Psoas muscle (tissue), 8 donors: ENCODE measurements around the gene DCTN5. TPM values are rescaled to one million over a fixed set of nuclear protein-coding genes. Genes with fewer than 3 reads are reported as not detected.

Source experiments
- ATAC-seq, 4 donors: fragments of 200-7000 bp; cut with Tn5 transposase; one replicate each; pipeline ENCODE4 v1.9.1; 2020; ENCODE audit warnings: moderate library complexity in 3 of 4, mild to moderate bottlenecking in 2 of 4
- DNase-seq, 2 donors: peaks; one replicate each; pipeline ENCODE4 v3.0.0-alpha.2; 2020
- H3K27ac ChIP-seq: fragments of 200-600 bp; one replicate; pipeline ENCODE4 v1.8.0; 2022
- H3K27me3 ChIP-seq, 3 donors: fragments of 200-600 bp in 1 of 3; one replicate each; pipeline versions ENCODE4 v1.6.1 to v1.8.0; 2013 to 2022; ENCODE audit warnings: low read length in 2 of 3, mild to moderate bottlenecking in 2 of 3, moderate library complexity in 1 of 3; ENCODE audit not compliant: insufficient read depth in 3 of 3
- H3K36me3 ChIP-seq, 2 donors: fragments of 200-600 bp in 1 of 2; one replicate each; pipeline versions ENCODE4 v1.6.1 to v1.8.0; 2013 to 2022; ENCODE audit warnings: low read depth in 1 of 2, mild to moderate bottlenecking in 1 of 2, moderate library complexity in 1 of 2; ENCODE audit not compliant: insufficient read depth in 1 of 2
- H3K4me1 ChIP-seq: fragments of 200-600 bp; one replicate; pipeline ENCODE4 v1.8.0; 2022
- H3K4me3 ChIP-seq: fragments of 200-600 bp; one replicate; pipeline ENCODE4 v1.8.0; 2022; ENCODE audit warnings: mild to moderate bottlenecking
- H3K9me3 ChIP-seq: fragments of 200-600 bp; one replicate; pipeline ENCODE4 v1.8.0; 2022
- WGBS, 3 donors: extraction: QIAGEN DNeasy Blood & Tissue Kit; methylation state at CpG; one replicate each; pipeline versions ENCODE4 v1.1.6 to v1.1.7; 2013; 5-methylcytosine and 5-hydroxymethylcytosine counted together
- intact Hi-C, 2 donors: fragments of 100-400 bp; cut with DNase I; formaldehyde crosslinking; loops; one replicate each; pipeline versions ENCODE4 v1.11.0 to v1.14.2; 2022
- polyA plus RNA-seq, 3 donors: library from polyadenylated mRNA; stranded (reverse); fragments of 200-250 nt; gene quantifications; one replicate each; pipeline ENCODE4 v1.2.3, GENCODE V29; 2013
- total RNA-seq, 4 donors: library from RNA; stranded (reverse); fragmentation: NEBNext Ultra II Directional in 2 of 4; extraction: Animal tissue kit (Norgen Biotek cat#: 25700) in 2 of 4; gene quantifications; one replicate each; pipeline versions ENCODE4 v1.2.1 to v1.2.4, GENCODE V29; 2021 to 2023
- TF ChIP-seq, protein P1 (sequence below): fragments of 200-600 bp; IDR thresholded peaks from one replicate; pipeline ENCODE4 v1.8.0; 2022; ENCODE audit warnings: antibody characterized with exemption
- donor health status: healthy with polysubstance abuse.
- donor health status: DM: no; HTN: no; CAD: no; lungs with moderate emphysema.
- donor health status: Bipolar disorder and iron deficiency.
- donor health status: healthy.
- donor health status: DM: yes; HTN: yes; CAD: no.
- donor health status: DM: no; HTN: no; CAD: no.
- donor health status: DM: no; HTN: no; CAD: no.
- donor health status: DM: yes; HTN: yes; CAD: no.

Gene DCTN5
- total and polyA plus RNA-seq, 7 donors, result 17.1 to 47.4 (median 33.2) TPM

DNA sequence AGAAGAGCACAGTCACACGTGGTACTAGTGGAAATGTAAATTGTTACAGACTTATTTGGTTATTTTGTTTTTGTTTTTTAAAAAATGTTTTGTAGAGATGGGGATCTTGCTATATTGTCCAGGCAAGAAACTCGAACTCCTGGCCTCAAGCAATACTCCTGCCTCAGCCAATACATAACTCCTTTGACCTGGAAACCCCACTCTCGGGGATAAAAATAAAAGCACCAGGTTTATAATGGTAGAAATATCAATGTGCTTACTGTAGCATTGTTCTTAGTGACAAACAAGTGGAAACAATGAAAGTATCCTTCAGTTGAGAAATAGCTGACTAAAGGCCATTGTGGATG, 83.5 kb downstream of the DCTN5 start:
- ATAC-seq (no peak), DNase-seq (no peak)
- Histone ChIP-seq H3K36me3 (no peaks in the 10 kb centered on the region), H3K27ac (no peak overlapping the region), H3K9me3 (no peaks in the 10 kb centered on the region), H3K27me3 (no peaks in the 10 kb centered on the region), H3K4me3 (no peak overlapping the region), H3K4me1 (no peaks in the 10 kb centered on the region)
- intact Hi-C loops, result no loop called here
- WGBS, 3 donors, result 64 to 70% (median 67%) methylated on average over 3 of the region's 3 CpGs
- TF ChIP-seq, protein P1, sequence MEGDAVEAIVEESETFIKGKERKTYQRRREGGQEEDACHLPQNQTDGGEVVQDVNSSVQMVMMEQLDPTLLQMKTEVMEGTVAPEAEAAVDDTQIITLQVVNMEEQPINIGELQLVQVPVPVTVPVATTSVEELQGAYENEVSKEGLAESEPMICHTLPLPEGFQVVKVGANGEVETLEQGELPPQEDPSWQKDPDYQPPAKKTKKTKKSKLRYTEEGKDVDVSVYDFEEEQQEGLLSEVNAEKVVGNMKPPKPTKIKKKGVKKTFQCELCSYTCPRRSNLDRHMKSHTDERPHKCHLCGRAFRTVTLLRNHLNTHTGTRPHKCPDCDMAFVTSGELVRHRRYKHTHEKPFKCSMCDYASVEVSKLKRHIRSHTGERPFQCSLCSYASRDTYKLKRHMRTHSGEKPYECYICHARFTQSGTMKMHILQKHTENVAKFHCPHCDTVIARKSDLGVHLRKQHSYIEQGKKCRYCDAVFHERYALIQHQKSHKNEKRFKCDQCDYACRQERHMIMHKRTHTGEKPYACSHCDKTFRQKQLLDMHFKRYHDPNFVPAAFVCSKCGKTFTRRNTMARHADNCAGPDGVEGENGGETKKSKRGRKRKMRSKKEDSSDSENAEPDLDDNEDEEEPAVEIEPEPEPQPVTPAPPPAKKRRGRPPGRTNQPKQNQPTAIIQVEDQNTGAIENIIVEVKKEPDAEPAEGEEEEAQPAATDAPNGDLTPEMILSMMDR, result no peak

DNA sequence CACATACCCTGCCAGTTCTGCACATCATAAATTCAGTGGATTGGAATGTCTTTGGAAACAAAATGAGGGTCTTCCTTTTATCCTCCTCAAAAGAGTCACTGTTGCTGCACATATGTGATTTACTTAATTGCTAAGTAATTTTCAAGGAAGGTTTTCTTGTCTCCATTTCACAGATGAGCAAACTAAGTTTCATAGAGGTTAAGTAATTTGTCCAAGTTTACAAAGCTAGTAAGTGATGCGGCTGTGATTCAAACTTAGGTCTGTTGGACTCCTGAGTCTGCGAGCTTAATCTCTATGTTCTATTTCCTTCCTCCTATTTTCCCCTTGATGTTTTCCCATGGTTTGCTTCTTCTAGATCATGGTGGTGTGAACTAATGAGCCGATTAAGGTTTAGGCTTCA, 85.4 kb downstream of the DCTN5 start:
- DNase-seq (no peak), ATAC-seq (no peak)
- Histone ChIP-seq H3K27me3 (no peaks in the 10 kb centered on the region), H3K27ac (no peak overlapping the region), H3K36me3 (no peaks in the 10 kb centered on the region), H3K4me3 (no peak overlapping the region), H3K9me3 (no peaks in the 10 kb centered on the region), H3K4me1 (no peaks in the 10 kb centered on the region)
- TF ChIP-seq, protein P1, result no peak
- intact Hi-C loops, result no loop called here
- WGBS, 3 donors, result 87 to 95% (median 89%) methylated on average over 3 of the region's 3 CpGs

Other genes with a start within 250 kb of the DCTN5 start
- 1 to 10 TPM; 6.7 to 9.6 (median 9.4) TPM for gene COG7, start 188.3 kb upstream of the DCTN5 start, total RNA-seq
- 10 to 100 TPM in 2 of 3 donors, 1 to 10 TPM in 1; 7.6 to 14.7 (median 10.5) TPM for gene COG7, start 188.3 kb upstream of the DCTN5 start, polyA plus RNA-seq
- gene GGA2, start 131.0 kb upstream of the DCTN5 start, total RNA-seq, result 10 to 100 TPM; 43.1 to 62.9 (median 56.4) TPM
- 10 to 100 TPM; 18.9 to 49.3 (median 21.7) TPM for gene GGA2, start 131.0 kb upstream of the DCTN5 start, polyA plus RNA-seq
- gene EARS2, start 84.1 kb upstream of the DCTN5 start, total RNA-seq, result 10 to 100 TPM; 19.0 to 28.3 (median 20.9) TPM
- 10 to 100 TPM; 12.1 to 22.5 (median 13.6) TPM for gene EARS2, start 84.1 kb upstream of the DCTN5 start, polyA plus RNA-seq
- 100 to 1,000 TPM; 108 to 147 (median 122) TPM for gene UBFD1, start 83.7 kb upstream of the DCTN5 start, total RNA-seq
- gene UBFD1, start 83.7 kb upstream of the DCTN5 start, polyA plus RNA-seq, result 100 to 1,000 TPM in 1 of 3 donors, 10 to 100 TPM in 2; 44.8 to 145 (median 48.1) TPM
- 100 to 1,000 TPM; 175 to 241 (median 210) TPM for gene NDUFAB1, start 45.1 kb upstream of the DCTN5 start, total RNA-seq
- gene NDUFAB1, start 45.1 kb upstream of the DCTN5 start, polyA plus RNA-seq, result 100 to 1,000 TPM; 304 to 441 (median 365) TPM
- 1 to 10 TPM; 4.3 to 6.6 (median 5.4) TPM for gene PALB2, start 156 bp upstream of the DCTN5 start, total RNA-seq
- gene PALB2, start 156 bp upstream of the DCTN5 start, polyA plus RNA-seq, result 10 to 100 TPM in 1 of 3 donors, 1 to 10 TPM in 2; 5.2 to 10.6 (median 6.2) TPM
- under 1 TPM; 0.58 to 0.98 (median 0.82) TPM for gene PLK1, start 37.4 kb downstream of the DCTN5 start, total RNA-seq
- gene PLK1, start 37.4 kb downstream of the DCTN5 start, polyA plus RNA-seq, result under 1 TPM; 0.43 to 0.87 (median 0.57) TPM
- under 1 TPM in 1 of 4 donors, not detected in 3; 0.19 TPM for gene ERN2, start 71.8 kb downstream of the DCTN5 start, total RNA-seq
- gene ERN2, start 71.8 kb downstream of the DCTN5 start, polyA plus RNA-seq, result under 1 TPM in 2 of 3 donors, not detected in 1; 0.03 to 0.08 TPM
- gene CHP2, start 113.6 kb downstream of the DCTN5 start, total RNA-seq, result not detected
- under 1 TPM in 2 of 3 donors, not detected in 1; 0.05 to 0.08 TPM for gene CHP2, start 113.6 kb downstream of the DCTN5 start, polyA plus RNA-seq
- 1 to 10 TPM in 3 of 4 donors, under 1 TPM in 1; 0.83 to 1.5 (median 1.2) TPM for gene PRKCB, start 194.5 kb downstream of the DCTN5 start, total RNA-seq
- gene PRKCB, start 194.5 kb downstream of the DCTN5 start, polyA plus RNA-seq, result under 1 TPM; 0.13 to 0.23 (median 0.14) TPM